PC-9 (cell line): ENCODE results near the gene MLYCD. TPM values are rescaled to one million over a fixed set of nuclear protein-coding genes. Genes with fewer than 3 reads are reported as not detected.

Source experiments
- Bru-seq: library from RNA; stranded (reverse); fragments of 400-500 nt; gene quantifications from one replicate; lab custom pipeline; 2021; lab: Mats Ljungman, UMichigan
- BruChase-seq, 2 experiments: library from RNA; stranded (reverse); fragments of 400-500 nt; gene quantifications; one replicate each; lab custom pipeline; 2021; lab: Mats Ljungman, UMichigan
- BruUV-seq: library from RNA; stranded (reverse); fragments of 400-500 nt; replicated peaks from 2 replicates; lab custom pipeline; 2021; lab: Mats Ljungman, UMichigan
- CTCF ChIA-PET: fragments of 300-600 bp; sonication (Branson Sonifier 250); formaldehyde crosslinking; loops from one replicate; lab custom pipeline; 2022; ENCODE audit warnings: antibody characterized with exemption; lab: Charles Lee
- POLR2A ChIA-PET: fragments of 300-600 bp; sonication (Branson Sonifier 250); formaldehyde crosslinking; loops from one replicate; lab custom pipeline; 2022; ENCODE audit warnings: antibody characterized with exemption; ENCODE audit not compliant: unreplicated experiment; lab: Charles Lee
- DNase-seq, 2 experiments: peaks; one replicate each; pipeline versions ENCODE4 v3.0.0 to v3.0.0-alpha.2; 2015 to 2022; ENCODE audit warnings: mixed read lengths in 1 of 2
- H2AFZ ChIP-seq: fragments of 200-600 bp; sonication (generic); 2 replicates; pipeline ENCODE4 v1.8.1; 2017; ENCODE audit warnings: antibody characterized with exemption
- H3F3A ChIP-seq: fragments of 200-600 bp; sonication (generic); 2 replicates; pipeline ENCODE4 v1.8.1; 2017; ENCODE audit warnings: antibody characterized with exemption, mild to moderate bottlenecking, low read depth; ENCODE audit not compliant: insufficient read depth
- H3K27ac ChIP-seq: fragments of 200-600 bp; sonication (generic); 2 replicates; pipeline ENCODE4 v1.6.1; 2016; ENCODE audit warnings: mixed run types
- H3K27me3 ChIP-seq: fragments of 200-600 bp; sonication (generic); 2 replicates; pipeline ENCODE4 v1.6.1; 2016; ENCODE audit warnings: low read depth, mixed run types; ENCODE audit not compliant: insufficient read depth
- H3K36me3 ChIP-seq: fragments of 200-600 bp; sonication (generic); 2 replicates; pipeline ENCODE4 v1.6.1; 2016; ENCODE audit warnings: low read depth, mixed run types
- H3K4me1 ChIP-seq: fragments of 200-600 bp; sonication (generic); replicated peaks from 2 replicates; pipeline ENCODE4 v1.6.1; 2016; ENCODE audit warnings: mixed run types; ENCODE audit not compliant: insufficient read depth
- H3K4me2 ChIP-seq: fragments of 200-600 bp; sonication (generic); 2 replicates; pipeline ENCODE4 v1.6.1; 2017; ENCODE audit warnings: mixed run types
- H3K4me3 ChIP-seq: fragments of 200-600 bp; sonication (generic); 2 replicates; pipeline ENCODE4 v1.6.1; 2016; ENCODE audit warnings: mixed run types
- H3K79me2 ChIP-seq: fragments of 200-600 bp; sonication (generic); 2 replicates; pipeline ENCODE4 v1.6.1; 2017; ENCODE audit warnings: low read depth, mixed run types
- H3K9me2 ChIP-seq: fragments of 200-600 bp; sonication (generic); 2 replicates; pipeline ENCODE4 v1.8.1; 2017; ENCODE audit warnings: mild to moderate bottlenecking; ENCODE audit not compliant: insufficient read depth
- H3K9me3 ChIP-seq: fragments of 200-600 bp; sonication (generic); 2 replicates; pipeline ENCODE4 v1.8.1; 2016; ENCODE audit warnings: low read depth; ENCODE audit not compliant: insufficient read depth
- H4K20me1 ChIP-seq: fragments of 200-600 bp; sonication (generic); 2 replicates; pipeline ENCODE4 v1.8.1; 2017; ENCODE audit not compliant: insufficient read depth
- EZH2 ChIP-seq: fragments of 200-600 bp; sonication (generic); IDR thresholded peaks from 2 replicates; pipeline ENCODE4 v1.8.0; 2017; ENCODE audit warnings: antibody characterized with exemption, low read depth
- intact Hi-C: fragments of 100-400 bp; cut with micrococcal nuclease; formaldehyde crosslinking; loops from one replicate; pipeline ENCODE4 v1.10.0; 2022; ENCODE audit not compliant: unreplicated experiment
- long read RNA-seq: library from polyadenylated mRNA; stranded (forward); transcript quantifications from one replicate; pipeline ENCODE4 v2.0.0, GENCODE V29; 2022
- total RNA-seq: library from RNA; stranded (reverse); gene quantifications from 2 replicates; pipeline ENCODE4 v1.2.3, GENCODE V29; 2021
- TF ChIP-seq, protein P1 (sequence below): fragments of 200-600 bp; sonication (generic); conservative IDR thresholded peaks from 2 replicates; pipeline ENCODE4 v1.6.1; 2017; ENCODE audit warnings: mixed run types, antibody characterized with exemption, mild to moderate bottlenecking, moderate library complexity

Gene MLYCD
- total RNA-seq, result 4.7 and 5.5 TPM in 2 replicates
- Bru-seq, nascent RNA, result percentile 52 among the genes with signal in this experiment
- percentile 56 among the genes with signal in this experiment for BruChase-seq, experiment 1, labeled RNA remaining after a 2-hour chase
- BruChase-seq, experiment 2, labeled RNA remaining after a 6-hour chase, result percentile 42 among the genes with signal in this experiment
- long read RNA-seq, full-length matches to known transcripts, result 20 of 22 reads
- long read RNA-seq, partial matches to known transcripts, result 0 of 22 reads
- long read RNA-seq, other reads (novel, unspliced or antisense), result 2 of 22 reads

DNA sequence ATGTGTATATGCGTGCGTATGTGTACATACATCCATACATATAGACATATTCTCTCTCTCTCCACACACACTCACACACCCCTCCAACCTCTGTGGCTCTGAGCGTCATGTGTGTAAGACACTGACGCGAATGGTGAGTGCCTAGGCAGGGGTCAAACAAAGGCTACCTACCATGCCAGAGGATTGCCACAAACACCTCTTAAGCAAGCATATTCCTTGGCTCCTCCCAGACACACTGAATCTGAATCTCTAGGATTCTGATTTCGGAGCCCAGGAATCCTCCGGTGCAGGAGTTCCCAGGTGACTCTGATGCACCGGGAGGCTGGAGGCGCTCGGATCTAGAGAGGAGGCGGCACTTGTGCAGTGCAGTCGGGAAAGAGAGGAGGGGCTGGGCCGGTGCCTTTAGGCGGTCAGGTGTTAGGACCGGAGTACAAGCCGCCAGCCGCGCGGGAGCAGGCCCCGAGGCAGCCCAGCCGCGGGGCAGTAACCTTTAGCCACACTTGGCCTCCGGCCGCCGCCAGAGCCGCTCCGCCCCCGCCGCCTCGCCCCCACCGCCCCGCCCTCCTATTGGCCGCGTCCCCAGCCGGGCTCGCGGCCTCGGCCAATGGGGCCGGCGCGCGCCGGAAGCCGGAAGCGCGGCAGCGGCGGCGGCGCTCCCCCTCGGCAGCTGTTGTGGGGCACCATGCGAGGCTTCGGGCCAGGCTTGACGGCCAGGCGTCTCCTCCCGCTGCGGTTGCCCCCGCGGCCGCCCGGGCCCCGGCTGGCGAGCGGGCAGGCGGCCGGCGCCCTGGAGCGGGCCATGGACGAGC is at the start of gene MLYCD:
Gene MLYCD (plus strand): TSS at position 653 of the 809 bp plus-strand sequence. CDS start 30 bp downstream, at position 683.
- no peaks in the 10 kb centered on the region for H3K9me2 ChIP-seq
- 0 out of 2 replicates have a peak, but pooled peaks cover 4% of the 10 kb centered on the region for H3F3A ChIP-seq
- ChIA-PET POLR2A (interaction anchor here (0.6 to 0.7 kb wide), 2 partner anchors 28 to 606 kb away, joined by 3 to 6 read pairs; partner anchors contain the start of gene MEAK7), CTCF (interaction anchor here (0.6 kb wide), 1 partner anchor 116 kb away, joined by 4 read pairs; no protein-coding TSS in a partner anchor)
- H3K79me2 ChIP-seq, result no peaks in the 10 kb centered on the region
- intact Hi-C loops, result no loop called here
- peak; percentile 53 to 76 for DNase-seq
- BruUV-seq, result no TSS peak
- H3K4me1 ChIP-seq, result peaks cover 12% of the 10 kb centered on the region
- no peaks in the 10 kb centered on the region for H3K36me3 ChIP-seq
- no peaks in the 10 kb centered on the region for H3K9me3 ChIP-seq
- peak within 1 kb of the TSS; percentile 90 for H2AFZ ChIP-seq
- H3K4me2 ChIP-seq, result peak within 1 kb of the TSS; percentile 99
- no peak within 1 kb of the TSS for H3K27ac ChIP-seq
- H3K27me3 ChIP-seq, result peaks cover 20% of the 10 kb centered on the region
- peak within 1 kb of the TSS; percentile 83 for H3K4me3 ChIP-seq
- no peak for TF ChIP-seq EZH2
- TF ChIP-seq, protein P1, sequence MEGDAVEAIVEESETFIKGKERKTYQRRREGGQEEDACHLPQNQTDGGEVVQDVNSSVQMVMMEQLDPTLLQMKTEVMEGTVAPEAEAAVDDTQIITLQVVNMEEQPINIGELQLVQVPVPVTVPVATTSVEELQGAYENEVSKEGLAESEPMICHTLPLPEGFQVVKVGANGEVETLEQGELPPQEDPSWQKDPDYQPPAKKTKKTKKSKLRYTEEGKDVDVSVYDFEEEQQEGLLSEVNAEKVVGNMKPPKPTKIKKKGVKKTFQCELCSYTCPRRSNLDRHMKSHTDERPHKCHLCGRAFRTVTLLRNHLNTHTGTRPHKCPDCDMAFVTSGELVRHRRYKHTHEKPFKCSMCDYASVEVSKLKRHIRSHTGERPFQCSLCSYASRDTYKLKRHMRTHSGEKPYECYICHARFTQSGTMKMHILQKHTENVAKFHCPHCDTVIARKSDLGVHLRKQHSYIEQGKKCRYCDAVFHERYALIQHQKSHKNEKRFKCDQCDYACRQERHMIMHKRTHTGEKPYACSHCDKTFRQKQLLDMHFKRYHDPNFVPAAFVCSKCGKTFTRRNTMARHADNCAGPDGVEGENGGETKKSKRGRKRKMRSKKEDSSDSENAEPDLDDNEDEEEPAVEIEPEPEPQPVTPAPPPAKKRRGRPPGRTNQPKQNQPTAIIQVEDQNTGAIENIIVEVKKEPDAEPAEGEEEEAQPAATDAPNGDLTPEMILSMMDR, result no peak
- H4K20me1 ChIP-seq, result peaks cover 10% of the 10 kb centered on the region

GRCh38 chr16:83849421-83849820 is 49.5 kb upstream of the MLYCD start:
- intact Hi-C loops, result no loop called here
- Histone ChIP-seq H3K27ac (no peak overlapping the region), H3K36me3 (no peaks in the 10 kb centered on the region), H3K4me3 (no peak overlapping the region), H3K79me2 (no peaks in the 10 kb centered on the region), H3K9me2 (no peaks in the 10 kb centered on the region), H3K27me3 (peaks cover 97% of the 10 kb centered on the region), H3K4me2 (no peak overlapping the region), H4K20me1 (no peaks in the 10 kb centered on the region), H3K9me3 (no peaks in the 10 kb centered on the region), H2AFZ (no peak overlapping the region), H3F3A (no peaks in the 10 kb centered on the region), H3K4me1 (no peaks in the 10 kb centered on the region)
- POLR2A ChIA-PET, result no interaction called here
- no peak for DNase-seq
- BruUV-seq, result no TSS peak
- CTCF ChIA-PET, result no interaction called here
- TF ChIP-seq, protein P1, result no peak
- TF ChIP-seq EZH2, result no peak

- ChIA-PET POLR2A (no interaction called here), CTCF (no interaction called here)
- TF ChIP-seq, protein P1, result no peak
- no peak for TF ChIP-seq EZH2
- BruUV-seq, result no TSS peak
- H3K27ac ChIP-seq, result no peak overlapping the region
- no peak overlapping the region for H2AFZ ChIP-seq
- no peaks in the 10 kb centered on the region for H4K20me1 ChIP-seq
- intact Hi-C loops, result no loop called here
- H3K9me2 ChIP-seq, result no peaks in the 10 kb centered on the region
- H3K79me2 ChIP-seq, result no peaks in the 10 kb centered on the region
- H3K4me1 ChIP-seq, result no peaks in the 10 kb centered on the region
- no peaks in the 10 kb centered on the region for H3K9me3 ChIP-seq
- no peaks in the 10 kb centered on the region for H3K36me3 ChIP-seq
- no peak overlapping the region for H3K4me2 ChIP-seq
- H3K27me3 ChIP-seq, result peaks cover 97% of the 10 kb centered on the region
- H3K4me3 ChIP-seq, result no peak overlapping the region
- H3F3A ChIP-seq, result no peaks in the 10 kb centered on the region
- no peak for DNase-seq
Measured at GRCh38 chr16:83850947-83851346, 48.0 kb upstream of the MLYCD start.
